Erythroblast (primary cell): ENCODE data around the gene SLC4A5.

ENCODE experiments used
- DNase-seq, 2 experiments: peaks; one replicate each; lab custom pipeline; 2025; lab: John Stamatoyannopoulos, UW
- GATA1 ChIP-seq: IDR thresholded peaks from 2 replicates; pipeline ENCODE4 v1.6.1; 2011; ENCODE audit warnings: low read depth, mild to moderate bottlenecking, control low read depth, low read length, moderate library complexity
- POLR2A ChIP-seq: IDR thresholded peaks from 2 replicates; pipeline ENCODE4 v1.6.1; 2011; ENCODE audit warnings: mild to moderate bottlenecking, low read length

The SLC4A5 gene

GRCh38 chr2:74343316-74343715, at the start of gene SLC4A5:
TSS of gene SLC4A5 (minus strand) at chr2:74343416. CDS start at chr2:74315023, 28,393 bp downstream.
- no peak for DNase-seq
- TF ChIP-seq GATA1 (no peak), POLR2A (no peak)

DNA sequence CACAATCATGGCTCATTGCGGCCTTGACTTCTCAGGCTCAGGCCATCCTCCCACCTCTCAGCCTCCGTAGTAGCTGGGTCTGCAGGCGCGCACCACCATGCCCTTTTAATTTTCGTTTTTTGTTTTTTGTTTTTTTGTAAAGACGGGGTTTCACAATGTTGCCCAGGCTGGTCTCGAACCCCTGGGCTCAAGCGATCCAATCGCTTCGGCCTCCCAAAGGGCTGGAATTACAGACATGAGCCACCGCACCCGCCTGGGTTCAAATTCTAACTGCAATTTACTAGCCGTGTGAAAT, 49.2 kb upstream of the SLC4A5 start:
- no peak for TF ChIP-seq POLR2A
- no peak for TF ChIP-seq GATA1
- DNase-seq = no peak

GRCh38 chr2:74391580-74392448, 48.6 kb upstream of the SLC4A5 start:
- TF ChIP-seq POLR2A (no peak), GATA1 (no peak)
- DNase-seq = peak; percentile 95 to 97

DNA sequence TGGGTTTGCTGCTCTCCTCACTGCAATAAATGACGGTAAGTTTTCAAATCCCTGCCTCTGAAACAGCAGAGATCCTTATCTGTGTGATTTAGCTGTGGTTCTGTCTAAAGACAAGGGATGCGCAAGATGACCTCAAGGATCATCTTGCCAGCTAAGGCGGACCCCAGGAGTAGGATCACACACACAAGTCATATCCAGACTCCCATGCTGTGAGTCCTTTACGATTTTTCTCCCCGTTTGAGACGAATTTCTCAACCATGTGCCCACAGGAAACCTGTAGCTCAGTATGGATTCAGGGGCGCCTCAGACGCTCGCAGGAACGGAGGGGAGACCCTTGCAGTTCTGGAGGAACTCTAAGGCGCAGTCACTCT, 48.0 kb upstream of the SLC4A5 start:
- DNase-seq = peak; percentile 47 to 56
- TF ChIP-seq POLR2A = no peak
- no peak for TF ChIP-seq GATA1

- DNase-seq = no peak
- TF ChIP-seq POLR2A (no peak), GATA1 (no peak)
Measured at GRCh38 chr2:74390606-74391005, 47.4 kb upstream of the SLC4A5 start.

DNA sequence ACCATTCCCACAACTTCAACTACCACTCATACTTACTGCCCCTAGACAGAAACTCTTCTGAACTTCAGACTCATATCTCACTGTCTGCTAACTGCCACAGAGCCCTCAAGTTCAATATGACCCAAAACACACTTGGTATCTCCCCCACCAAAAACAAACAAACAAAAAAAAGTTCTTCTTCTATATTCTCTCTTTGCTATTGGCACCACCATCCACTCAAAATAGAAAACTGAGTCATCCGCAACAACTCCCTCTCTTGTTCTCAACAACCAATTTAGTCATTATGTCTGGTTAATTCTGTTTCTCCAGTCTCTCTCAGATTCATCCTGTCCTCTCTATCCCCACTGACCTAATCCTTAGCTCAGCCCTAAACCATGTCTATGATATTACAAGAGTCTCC, 44.1 kb upstream of the SLC4A5 start:
- TF ChIP-seq GATA1 = no peak
- TF ChIP-seq POLR2A = no peak
- no peak for DNase-seq

DNA sequence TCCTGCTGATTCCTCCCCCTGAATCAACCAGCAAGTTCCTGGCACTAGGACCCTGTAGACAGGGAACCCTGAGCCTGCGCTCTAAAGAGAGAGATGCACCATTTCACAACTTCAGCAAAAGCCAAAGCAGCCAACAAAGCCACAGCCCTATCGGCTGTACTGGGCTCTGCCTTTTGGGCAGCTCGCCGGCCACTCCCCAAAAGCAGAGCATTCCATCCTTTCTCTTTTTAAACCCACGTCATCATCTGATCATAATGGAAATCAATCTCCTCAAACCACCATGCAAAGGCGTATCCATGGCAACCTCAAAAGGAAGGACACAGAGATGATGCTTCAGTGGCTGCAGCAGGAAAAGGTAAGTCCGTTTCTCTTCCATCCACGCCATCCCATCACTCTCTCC, 42.2 kb upstream of the SLC4A5 start:
- TF ChIP-seq POLR2A = no peak
- TF ChIP-seq GATA1 = no peak
- no peak for DNase-seq

DNA sequence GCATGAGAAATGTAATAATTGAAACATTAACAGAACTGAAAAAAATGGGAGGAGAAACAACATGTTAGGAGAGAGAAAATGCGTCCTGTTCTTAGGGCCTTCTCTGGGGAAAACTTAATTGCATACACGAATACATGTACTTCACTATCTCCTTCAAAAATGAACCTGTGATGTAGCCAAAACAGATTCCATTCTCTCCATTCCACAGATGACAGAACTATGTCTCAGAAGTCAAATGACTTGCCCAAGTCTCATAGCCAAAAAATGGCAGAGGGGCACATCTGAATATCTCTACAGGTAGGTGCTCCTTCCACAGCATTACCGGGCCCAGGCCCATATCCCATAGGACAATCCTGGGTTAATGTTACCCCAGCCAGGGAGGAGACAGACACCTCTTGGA, 40.8 kb upstream of the SLC4A5 start:
- DNase-seq = no peak
- no peak for TF ChIP-seq GATA1
- TF ChIP-seq POLR2A = no peak

- no peak for DNase-seq
- TF ChIP-seq POLR2A (no peak), GATA1 (no peak)
Measured at GRCh38 chr2:74383254-74383653, 40.0 kb upstream of the SLC4A5 start.

DNA sequence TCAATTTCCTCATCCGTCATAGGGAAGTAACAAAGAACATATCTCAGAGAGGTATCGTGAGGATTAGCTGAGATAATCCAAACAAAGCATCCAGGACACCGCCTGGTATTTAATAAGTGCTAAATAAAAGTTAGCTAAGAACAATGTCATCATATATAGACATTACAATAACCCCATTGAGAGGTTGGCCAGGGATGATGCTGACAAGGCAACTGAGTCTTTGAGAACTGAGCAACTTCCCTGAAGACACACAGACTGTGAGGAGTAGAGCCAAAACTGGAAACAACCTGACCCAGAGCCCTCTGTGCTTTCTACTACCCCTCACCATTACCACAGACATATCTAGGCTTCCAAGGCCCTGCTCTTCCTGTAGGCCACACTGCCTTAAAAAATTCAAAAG, 38.5 kb upstream of the SLC4A5 start:
- DNase-seq = no peak
- TF ChIP-seq POLR2A = no peak
- TF ChIP-seq GATA1 = no peak

- DNase-seq = peak; percentile 23 to 35
- TF ChIP-seq POLR2A (no peak), GATA1 (no peak)
Measured at GRCh38 chr2:74379851-74380789, 36.9 kb upstream of the SLC4A5 start, which contains the start of gene DCTN1. TSS of gene DCTN1 (minus strand) at chr2:74380311. CDS start at chr2:74380037, 274 bp downstream.

DNA sequence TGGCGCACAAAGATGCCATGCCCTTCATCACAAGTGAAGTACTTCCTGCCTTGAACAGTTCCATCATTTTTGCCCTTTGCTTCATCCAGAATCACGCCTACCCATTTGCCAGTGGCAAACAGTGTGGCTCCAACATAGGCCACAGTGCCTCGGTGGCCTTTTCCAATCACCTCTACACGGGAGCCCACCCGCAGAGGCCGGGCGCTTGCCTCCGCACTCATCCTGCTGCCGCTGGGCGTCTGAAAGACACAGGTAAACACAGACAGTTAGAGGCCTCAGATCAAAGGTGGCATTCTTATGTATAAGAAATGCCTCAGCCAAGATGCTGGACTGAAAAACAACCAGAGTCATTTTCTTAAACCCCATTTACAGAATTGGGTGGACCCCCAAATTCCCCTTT, 34.8 kb upstream of the SLC4A5 start:
- no peak for DNase-seq
- TF ChIP-seq GATA1 (no peak), POLR2A (no peak)

DNA sequence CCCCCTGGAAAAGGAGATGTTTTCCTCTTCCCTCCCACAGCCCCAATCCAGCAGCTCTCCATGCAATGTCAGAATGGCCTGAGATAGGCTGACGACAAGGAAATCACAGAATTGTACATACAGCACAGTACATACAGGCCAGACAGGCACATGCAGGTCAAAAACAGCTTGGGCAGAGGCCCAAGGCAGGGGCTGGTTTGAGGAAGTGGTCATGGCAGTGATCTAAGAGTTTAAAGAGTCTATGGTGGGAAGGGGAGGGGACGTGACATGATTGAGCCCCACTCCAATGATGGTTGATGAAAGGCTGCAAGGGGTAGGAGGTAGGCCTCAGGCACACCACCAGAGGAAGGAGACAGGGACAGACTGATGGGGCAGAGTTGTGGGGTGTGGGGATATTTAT, 32.6 kb upstream of the SLC4A5 start:
- DNase-seq = no peak
- TF ChIP-seq GATA1 = no peak
- no peak for TF ChIP-seq POLR2A

GRCh38 chr2:74374509-74375205, 31.4 kb upstream of the SLC4A5 start:
- TF ChIP-seq POLR2A = no peak
- TF ChIP-seq GATA1 = no peak
- peak in 1 of 2 experiments; percentile 23 for DNase-seq
